GM12865 (cell line): ENCODE measurements around the gene HS6ST3.

ENCODE experiments used
- DNase-seq: peaks from one replicate; pipeline ENCODE4 v3.0.0; 2010; ENCODE audit warnings: low read depth
- H3K4me3 ChIP-seq: 2 replicates; pipeline ENCODE4 v1.5.1; 2011; ENCODE audit warnings: mild to moderate bottlenecking, low read depth, low read length, control low read depth
- TF ChIP-seq, protein P1 (sequence below): IDR thresholded peaks from 2 replicates; pipeline ENCODE4 v1.5.1; 2011; ENCODE audit warnings: low read length, control low read depth, low read depth, inconsistent platforms; ENCODE audit not compliant: insufficient read depth; ENCODE audit errors: missing control alignments

HS6ST3 gene

GRCh38 chr13:96803456-96804100 is 713.7 kb downstream of the HS6ST3 start:
- no peak for DNase-seq
- TF ChIP-seq, protein P1, sequence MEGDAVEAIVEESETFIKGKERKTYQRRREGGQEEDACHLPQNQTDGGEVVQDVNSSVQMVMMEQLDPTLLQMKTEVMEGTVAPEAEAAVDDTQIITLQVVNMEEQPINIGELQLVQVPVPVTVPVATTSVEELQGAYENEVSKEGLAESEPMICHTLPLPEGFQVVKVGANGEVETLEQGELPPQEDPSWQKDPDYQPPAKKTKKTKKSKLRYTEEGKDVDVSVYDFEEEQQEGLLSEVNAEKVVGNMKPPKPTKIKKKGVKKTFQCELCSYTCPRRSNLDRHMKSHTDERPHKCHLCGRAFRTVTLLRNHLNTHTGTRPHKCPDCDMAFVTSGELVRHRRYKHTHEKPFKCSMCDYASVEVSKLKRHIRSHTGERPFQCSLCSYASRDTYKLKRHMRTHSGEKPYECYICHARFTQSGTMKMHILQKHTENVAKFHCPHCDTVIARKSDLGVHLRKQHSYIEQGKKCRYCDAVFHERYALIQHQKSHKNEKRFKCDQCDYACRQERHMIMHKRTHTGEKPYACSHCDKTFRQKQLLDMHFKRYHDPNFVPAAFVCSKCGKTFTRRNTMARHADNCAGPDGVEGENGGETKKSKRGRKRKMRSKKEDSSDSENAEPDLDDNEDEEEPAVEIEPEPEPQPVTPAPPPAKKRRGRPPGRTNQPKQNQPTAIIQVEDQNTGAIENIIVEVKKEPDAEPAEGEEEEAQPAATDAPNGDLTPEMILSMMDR, result no peak

DNA sequence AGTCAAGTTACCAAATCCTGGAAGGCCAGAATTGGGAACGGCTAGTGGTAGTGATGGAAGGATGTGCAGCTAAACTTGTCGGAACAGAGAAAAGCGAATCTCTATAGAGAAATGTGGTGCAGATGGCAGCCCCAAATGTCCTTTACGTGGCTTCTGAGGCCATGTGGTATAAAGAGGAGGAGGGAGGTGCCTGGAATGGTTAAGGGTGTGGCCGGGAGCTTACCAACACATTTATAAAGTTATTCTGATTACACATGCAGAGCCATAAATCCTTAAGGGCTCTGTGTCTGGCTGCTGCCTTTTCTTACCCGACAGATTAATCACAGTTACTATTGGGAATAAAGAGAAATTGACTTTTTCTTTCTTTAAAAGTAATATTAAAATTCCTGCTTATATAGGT is 714.3 kb downstream of the HS6ST3 start:
- DNase-seq, result no peak
- TF ChIP-seq, protein P1, result no peak
- no peak overlapping the region for H3K4me3 ChIP-seq

More at GRCh38 chr13:96803456-96804100, 713.7 kb downstream of the HS6ST3 start:
- H3K4me3 ChIP-seq, result no peak overlapping the region

DNA sequence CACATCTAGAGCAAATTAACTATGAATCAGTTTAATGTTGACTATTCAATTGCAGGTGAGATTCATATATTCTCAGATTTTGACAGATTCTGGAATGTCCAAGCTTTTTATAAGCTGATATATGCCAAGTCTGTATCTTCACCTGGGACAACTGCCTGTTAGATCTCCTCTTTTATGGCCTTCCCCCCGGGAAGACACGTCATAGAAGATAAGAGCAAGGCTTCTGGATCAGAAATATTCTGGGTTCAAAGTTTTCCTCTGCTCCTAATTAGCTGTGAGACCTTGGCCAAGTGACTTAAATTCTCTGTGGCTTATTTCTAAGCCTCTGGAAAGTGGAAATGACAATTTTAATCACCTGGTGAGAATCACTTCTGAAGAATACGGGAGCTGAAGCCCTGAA is 716.8 kb downstream of the HS6ST3 start:
- TF ChIP-seq, protein P1, result no peak
- no peak for DNase-seq
- no peak overlapping the region for H3K4me3 ChIP-seq

GRCh38 chr13:96809366-96810096 is 719.6 kb downstream of the HS6ST3 start:
- no peak for DNase-seq
- H3K4me3 ChIP-seq, result no peak overlapping the region
- TF ChIP-seq, protein P1, result no peak

GRCh38 chr13:96810104-96810503 is 720.2 kb downstream of the HS6ST3 start:
- TF ChIP-seq, protein P1, result no peak
- no peak overlapping the region for H3K4me3 ChIP-seq

GRCh38 chr13:96811049-96811448 is 721.1 kb downstream of the HS6ST3 start:
- no peak overlapping the region for H3K4me3 ChIP-seq
- no peak for DNase-seq
- TF ChIP-seq, protein P1, result no peak

More at GRCh38 chr13:96810104-96810503, 720.2 kb downstream of the HS6ST3 start:
- DNase-seq, result no peak
